Activated T-helper 9 cell treated with anti-CD3 and anti-CD28 coated beads, Interleukin-2, amount 50 U/mL, for 16 hours (primary cell): Measurements from ENCODE around the gene C6orf118.

Source experiments
- DNase-seq: peaks from one replicate; pipeline ENCODE4 v3.0.0-alpha.2; 2020; ENCODE audit warnings: low read depth

C6orf118 gene

DNA sequence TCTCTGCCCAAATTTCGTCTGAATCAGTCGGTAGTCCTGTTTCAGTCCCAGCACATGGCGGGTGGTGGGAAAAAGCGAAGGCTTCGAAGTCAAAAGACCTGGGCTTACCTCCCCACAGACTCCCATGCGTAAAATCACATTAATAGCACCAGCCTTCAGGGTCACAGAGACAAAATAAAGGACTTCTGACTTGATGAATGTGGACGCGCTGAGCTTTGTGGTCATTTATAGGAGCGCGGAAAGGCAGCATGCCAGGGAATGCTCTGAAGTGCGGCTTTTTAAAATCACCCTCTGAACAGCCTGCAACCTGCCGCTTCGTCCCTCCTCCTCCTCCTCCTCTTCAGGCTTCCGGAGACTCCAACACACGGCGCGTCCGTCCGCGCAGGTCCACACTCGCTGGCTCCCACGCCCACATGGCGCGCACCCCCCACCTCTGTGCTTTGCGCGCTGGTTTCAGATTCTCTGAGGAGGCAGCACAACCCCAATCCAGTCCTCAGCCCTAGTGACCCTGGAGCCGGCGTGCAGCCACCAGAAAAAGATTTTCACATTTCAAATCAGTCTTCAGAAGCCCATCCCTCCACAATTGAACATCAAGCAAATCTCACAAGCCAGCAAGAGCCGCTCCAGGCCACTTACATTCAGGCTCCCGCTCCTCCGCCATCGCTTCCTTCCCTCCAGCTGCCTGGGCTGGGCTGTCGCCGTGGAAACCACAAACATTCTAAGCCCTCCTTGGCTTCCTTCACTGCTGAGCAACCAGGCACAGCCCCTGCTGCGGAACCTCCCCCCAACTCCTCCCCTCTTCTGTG lies at the start of gene C6orf118:
C6orf118 (minus strand) TSS at position 680 of the 806 bp plus-strand sequence; CDS start at position 661, 19 bp downstream.
- DNase-seq = no peak

- no peak for DNase-seq
Measured at GRCh38 chr6:165345700-165346099, 36.3 kb upstream of the C6orf118 start.

GRCh38 chr6:165340532-165340931 lies 31.1 kb upstream of the C6orf118 start:
- no peak for DNase-seq

DNA sequence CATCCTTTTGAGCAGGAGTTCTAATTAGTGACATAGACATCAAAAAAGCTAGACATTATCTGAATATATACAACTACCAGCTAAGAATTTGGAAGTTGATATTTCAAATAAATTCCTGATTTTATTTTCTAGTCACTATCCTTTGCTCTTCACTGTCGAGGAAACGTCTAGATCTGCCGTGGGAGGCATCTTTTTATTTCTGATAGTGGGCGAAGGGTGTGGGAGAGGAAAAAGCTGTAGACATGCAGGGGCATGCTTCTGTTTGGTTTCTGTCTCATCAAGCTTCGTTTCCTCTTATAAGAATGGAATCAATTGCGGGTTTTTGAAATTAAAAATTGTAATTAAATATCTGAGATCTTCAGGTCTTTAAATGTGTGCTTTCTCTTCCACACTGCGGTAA lies 16.2 kb upstream of the C6orf118 start:
- DNase-seq = no peak

DNA sequence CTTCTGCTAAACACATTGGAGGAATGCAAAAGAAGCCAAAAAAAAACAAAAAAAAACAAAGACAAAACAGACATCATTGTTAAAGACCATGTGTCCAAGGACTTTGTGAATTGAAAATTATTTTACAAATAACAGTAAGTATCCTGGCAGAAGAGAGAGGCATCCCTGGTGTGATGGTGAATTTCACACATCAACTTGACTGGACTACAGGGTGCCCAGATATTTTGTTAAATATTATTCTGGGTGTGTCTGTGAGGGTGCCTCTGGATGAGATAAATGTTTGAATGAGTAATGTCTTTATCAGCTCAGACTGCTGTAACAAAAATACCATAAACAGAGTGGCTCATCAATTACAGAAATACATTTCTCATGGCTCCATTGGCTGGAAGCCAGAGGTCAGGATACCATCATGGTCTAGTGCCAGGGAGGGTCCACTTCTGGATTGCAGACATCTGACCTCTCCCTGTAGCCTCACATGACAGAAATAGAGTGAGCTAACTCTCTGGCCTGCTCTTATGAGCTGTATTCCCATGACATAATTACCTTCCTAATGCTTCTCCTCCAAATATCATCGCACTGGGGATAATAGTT lies 12.2 kb upstream of the C6orf118 start:
- no peak for DNase-seq

- no peak for DNase-seq
Measured at GRCh38 chr6:165321150-165321549, 11.7 kb upstream of the C6orf118 start.

DNA sequence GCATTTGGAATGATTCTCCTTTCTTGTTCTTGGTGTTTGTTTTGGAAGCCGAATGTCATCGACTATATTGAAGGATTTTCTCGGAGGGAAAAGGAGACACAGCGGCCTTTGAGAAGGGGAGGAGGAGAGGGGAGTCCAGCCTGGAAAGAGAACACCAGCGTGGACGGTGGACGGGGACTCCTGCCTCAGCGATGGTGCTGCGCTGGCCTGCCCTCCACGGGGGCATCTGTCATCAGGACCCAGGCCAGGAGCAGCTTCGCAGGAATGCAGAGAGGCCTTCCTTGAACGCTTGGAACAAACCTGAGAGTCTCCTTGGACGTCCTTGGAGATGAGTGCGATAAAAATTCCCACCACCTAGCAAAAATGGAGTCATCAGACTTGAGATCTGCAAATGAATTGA lies 8.3 kb upstream of the C6orf118 start:
- DNase-seq = no peak

DNA sequence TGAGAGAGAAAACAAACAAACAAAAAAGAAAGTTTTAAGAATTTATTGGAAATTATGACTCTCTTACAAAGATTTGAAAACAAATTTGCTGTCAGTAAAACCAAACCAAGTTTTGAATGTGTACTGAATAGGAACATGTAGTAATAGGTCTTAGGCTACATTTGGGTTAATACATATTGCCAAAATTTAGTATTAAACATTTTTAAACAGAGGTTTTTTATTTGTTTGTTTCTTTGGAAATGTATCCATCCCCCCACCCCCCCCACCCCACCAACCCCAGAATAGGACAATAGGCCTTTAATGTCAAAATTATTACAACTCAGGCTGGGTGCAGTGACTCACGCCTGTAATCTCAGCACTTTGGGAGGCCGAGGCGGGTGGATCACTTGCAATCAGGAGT lies 2.5 kb downstream of the C6orf118 start:
- no peak for DNase-seq

GRCh38 chr6:165301372-165302246 lies 7.8 kb downstream of the C6orf118 start:
- no peak for DNase-seq

GRCh38 chr6:165300422-165300936 lies 8.9 kb downstream of the C6orf118 start:
- DNase-seq = no peak

GRCh38 chr6:165298875-165299274 lies 10.5 kb downstream of the C6orf118 start:
- no peak for DNase-seq

DNA sequence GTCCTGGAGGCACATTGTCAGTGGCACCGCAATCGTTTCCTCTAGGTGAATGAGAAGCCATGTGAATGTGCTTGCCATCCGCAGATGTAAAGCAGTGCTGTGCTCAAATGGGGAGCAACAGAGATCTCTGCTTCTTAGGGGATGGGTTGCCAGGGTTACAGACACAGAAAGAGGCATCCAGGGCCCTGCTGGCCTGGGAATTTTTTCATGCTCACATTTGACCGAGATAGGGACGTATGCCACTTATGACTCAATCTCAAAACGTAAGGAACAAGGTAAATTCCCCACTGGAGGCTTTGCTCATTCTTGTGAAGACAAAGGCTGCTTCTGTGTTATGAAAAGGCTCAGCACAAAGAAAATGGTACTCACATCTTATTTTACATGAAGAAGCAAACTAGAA lies 11.0 kb downstream of the C6orf118 start:
- no peak for DNase-seq

DNA sequence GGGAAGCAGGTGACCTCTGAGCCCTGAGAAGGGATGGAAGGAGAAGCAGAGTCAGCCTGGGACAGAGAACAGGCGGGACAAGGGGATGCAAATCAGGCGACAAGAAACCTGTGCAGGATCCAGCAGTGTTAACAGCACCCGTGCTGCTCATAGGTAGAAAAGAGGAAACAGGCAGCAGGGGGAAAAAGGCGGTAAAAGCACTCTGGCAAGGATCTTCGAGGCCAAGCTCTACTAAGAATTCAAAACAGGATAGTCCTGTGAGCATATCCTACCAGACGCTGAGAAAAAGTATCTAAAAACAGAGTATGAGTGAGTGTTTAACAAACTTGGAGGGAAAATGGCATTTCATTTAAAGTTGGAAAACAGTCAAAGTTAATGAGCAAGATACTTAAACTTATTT lies 16.7 kb downstream of the C6orf118 start:
- no peak for DNase-seq

GRCh38 chr6:165274611-165275010 lies 34.8 kb downstream of the C6orf118 start:
- no peak for DNase-seq

DNA sequence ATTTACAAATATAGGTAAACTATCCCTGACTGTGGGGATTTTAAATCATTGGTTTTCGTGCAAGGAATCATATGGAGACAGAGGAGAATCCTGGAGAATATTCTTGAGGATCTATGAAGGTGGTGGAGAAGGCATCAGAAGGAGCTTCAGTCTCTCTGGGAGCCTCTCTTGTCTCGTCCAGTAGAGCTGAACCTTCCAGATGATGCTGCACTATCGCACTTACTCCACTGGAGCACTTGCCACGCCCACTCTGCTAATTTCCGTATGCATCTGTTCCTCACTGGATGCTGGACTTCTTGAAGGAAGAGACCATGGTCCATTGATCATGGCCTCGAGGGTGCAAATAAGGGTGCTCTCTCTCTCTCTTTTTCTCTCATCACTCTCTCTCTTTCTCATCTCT lies 36.8 kb downstream of the C6orf118 start:
- no peak for DNase-seq

- no peak for DNase-seq
Measured at GRCh38 chr6:165268987-165269386, 40.4 kb downstream of the C6orf118 start.

GRCh38 chr6:165266621-165267020 lies 42.8 kb downstream of the C6orf118 start:
- DNase-seq = no peak

DNA sequence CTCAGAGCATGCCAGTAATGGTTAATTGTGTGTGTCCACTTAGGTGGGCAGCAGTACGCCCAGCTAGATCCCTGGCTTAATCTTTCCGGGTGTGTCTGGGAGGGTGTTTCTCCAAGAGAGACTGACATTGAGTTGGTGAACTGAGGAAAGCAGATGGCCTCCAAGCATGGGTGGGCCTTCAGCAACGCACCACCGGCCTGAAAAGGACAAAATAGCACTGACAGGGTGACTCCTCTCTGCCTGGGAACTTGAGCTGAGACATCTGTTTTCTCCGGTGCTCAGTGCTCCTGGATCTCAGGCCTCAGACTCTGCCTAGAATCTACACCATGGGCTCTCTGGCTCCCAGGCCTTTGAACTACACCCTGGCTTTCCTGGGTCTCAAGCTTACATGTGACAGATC lies 43.2 kb downstream of the C6orf118 start:
- DNase-seq = no peak

DNA sequence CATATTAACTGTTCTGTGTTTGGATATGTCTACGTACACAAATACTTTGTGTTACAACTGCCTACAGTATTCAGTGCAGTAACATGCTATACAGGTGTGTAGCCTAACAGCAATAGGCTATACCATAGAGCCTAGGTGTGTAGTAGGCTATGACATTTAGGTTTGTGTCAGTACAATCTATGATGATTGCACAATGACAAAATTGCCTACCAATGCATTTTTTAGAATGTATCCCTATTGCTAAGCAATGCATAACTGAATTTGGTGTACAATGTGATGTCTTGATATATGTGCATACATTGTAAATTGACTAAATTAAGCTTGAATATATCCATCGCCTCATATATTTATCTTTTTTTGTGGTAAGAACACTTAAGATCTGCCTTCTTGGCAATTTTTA lies 48.9 kb downstream of the C6orf118 start:
- DNase-seq = no peak

DNA sequence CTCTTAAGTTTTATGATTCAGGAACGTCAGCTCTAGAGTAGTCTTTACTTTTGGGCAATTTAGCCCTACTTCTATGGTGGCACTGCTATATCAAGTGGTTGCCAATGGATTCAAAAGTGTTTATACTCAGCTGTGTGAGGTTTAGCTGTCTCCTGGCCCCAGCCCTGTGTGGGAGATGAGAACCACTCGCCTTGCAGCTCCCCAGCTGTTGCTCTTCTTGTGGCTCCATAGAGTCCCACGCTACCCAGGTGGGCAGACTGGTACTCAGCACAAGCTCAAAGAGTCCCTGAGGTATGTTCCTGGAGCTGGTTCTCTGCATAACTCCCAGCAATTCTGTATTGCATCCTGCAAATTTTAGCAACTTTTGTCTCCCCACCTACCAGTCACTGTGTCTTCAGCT lies 59.6 kb downstream of the C6orf118 start:
- DNase-seq = no peak

DNA sequence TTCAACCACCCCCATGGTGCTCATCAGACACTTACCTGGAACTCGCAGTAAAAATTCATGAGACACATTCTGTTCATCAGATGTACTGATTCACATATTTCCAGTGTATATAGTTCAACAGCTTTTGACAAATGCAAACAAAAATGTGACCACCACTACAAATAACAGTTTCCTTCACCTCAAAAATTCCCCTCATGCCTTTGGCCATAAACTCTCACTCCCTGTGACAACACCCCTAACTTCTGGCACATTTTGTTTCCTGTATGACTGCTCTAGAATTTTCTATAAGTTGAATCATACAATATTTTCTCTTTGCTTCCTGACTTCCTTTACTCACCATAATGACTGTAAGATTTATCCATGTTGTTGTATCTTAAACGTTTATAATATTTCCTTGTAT lies 63.7 kb downstream of the C6orf118 start:
- DNase-seq = no peak

GRCh38 chr6:165245287-165245686 lies 64.1 kb downstream of the C6orf118 start:
- DNase-seq = no peak
